ENCODE results near the gene PIK3C2G. TPM values are rescaled to one million over a fixed set of nuclear protein-coding genes. Genes with fewer than 3 reads are reported as not detected.

The PIK3C2G gene
- total RNA-seq, 1 donor from 2014 or later, result 0.69 TPM

DNA sequence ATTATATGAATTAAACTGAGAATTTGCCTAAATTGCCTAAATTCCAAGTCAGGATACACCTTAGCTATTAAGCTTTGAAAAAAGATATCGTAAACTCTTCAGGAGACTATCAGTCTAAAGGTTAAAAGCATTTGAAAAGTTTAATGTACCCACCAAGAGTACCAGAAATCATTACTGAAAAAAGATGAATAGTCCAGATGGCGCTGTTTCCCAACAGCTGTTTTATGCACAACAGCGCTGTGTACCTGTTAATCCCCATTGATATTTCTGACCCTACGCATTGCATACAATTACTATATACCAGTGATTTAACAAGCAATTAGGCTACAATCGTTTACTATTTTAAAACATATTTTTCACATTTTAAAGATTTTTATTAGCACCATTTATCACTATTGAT lies 291.5 kb downstream of the PIK3C2G start:
- TF ChIP-seq, protein P1, sequence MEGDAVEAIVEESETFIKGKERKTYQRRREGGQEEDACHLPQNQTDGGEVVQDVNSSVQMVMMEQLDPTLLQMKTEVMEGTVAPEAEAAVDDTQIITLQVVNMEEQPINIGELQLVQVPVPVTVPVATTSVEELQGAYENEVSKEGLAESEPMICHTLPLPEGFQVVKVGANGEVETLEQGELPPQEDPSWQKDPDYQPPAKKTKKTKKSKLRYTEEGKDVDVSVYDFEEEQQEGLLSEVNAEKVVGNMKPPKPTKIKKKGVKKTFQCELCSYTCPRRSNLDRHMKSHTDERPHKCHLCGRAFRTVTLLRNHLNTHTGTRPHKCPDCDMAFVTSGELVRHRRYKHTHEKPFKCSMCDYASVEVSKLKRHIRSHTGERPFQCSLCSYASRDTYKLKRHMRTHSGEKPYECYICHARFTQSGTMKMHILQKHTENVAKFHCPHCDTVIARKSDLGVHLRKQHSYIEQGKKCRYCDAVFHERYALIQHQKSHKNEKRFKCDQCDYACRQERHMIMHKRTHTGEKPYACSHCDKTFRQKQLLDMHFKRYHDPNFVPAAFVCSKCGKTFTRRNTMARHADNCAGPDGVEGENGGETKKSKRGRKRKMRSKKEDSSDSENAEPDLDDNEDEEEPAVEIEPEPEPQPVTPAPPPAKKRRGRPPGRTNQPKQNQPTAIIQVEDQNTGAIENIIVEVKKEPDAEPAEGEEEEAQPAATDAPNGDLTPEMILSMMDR (IDR thresholded peaks at IDR 0.05), result no peak
- intact Hi-C loops (cut with DNase I), result no loop called here
- ATAC-seq, result no peak
- H3K9me3 ChIP-seq, result no peaks in the 10 kb centered on the region
- H3K27me3 ChIP-seq, result no peaks in the 10 kb centered on the region
- no peaks in the 10 kb centered on the region for H3K4me1 ChIP-seq
- no peak overlapping the region for H3K4me3 ChIP-seq
- no peak for DNase-seq
- H3K36me3 ChIP-seq, result no peaks in the 10 kb centered on the region
- H3K27ac ChIP-seq, result no peak overlapping the region

DNA sequence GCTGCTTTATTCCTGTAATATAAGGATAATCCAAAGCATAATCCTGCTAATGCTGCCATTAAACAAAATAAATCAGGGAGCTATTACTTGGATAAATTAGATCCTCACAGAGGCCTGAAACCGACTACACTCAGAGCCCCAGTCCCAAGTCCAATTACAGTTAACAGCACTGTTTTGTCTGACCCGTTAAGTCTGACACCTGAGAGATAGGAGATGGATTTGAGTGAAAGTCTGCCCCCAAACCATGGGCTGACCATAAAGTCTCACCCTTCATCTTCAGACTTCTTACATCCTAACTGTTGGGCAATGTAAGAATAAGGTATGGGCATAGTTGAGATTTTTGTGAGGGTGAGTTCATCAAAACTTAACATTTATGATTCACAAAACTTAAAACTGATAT lies 294.8 kb downstream of the PIK3C2G start:
- no peak for DNase-seq
- no peak for ATAC-seq
- intact Hi-C loops (cut with DNase I), result no loop called here
- TF ChIP-seq, protein P1 (IDR thresholded peaks at IDR 0.05), result no peak
- no peaks in the 10 kb centered on the region for H3K27me3 ChIP-seq
- no peak overlapping the region for H3K4me3 ChIP-seq
- H3K9me3 ChIP-seq, result no peaks in the 10 kb centered on the region
- no peaks in the 10 kb centered on the region for H3K36me3 ChIP-seq
- H3K27ac ChIP-seq, result no peak overlapping the region
- no peaks in the 10 kb centered on the region for H3K4me1 ChIP-seq

DNA sequence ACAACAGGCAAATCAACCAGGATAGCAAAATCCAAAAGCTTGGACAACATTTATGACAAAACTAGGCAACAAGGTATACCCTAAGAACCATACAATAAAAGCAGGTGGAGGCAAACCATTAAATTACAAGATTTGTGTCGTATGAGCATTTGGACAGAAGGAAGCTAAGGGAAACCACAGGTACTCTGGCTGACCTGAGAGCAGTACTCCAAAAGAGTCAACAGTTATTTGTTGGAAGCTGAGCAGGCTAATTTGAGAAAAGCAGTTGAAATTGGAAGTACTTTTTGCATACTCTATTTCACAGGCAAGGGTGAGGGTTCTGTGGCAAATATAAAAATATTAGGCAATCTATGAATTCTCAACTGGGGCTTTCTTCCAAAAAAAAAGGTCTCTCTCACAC lies 297.9 kb downstream of the PIK3C2G start:
- Histone ChIP-seq H3K4me3 (no peak overlapping the region), H3K4me1 (no peaks in the 10 kb centered on the region), H3K27ac (no peak overlapping the region), H3K36me3 (no peaks in the 10 kb centered on the region), H3K9me3 (no peaks in the 10 kb centered on the region), H3K27me3 (no peaks in the 10 kb centered on the region)
- ATAC-seq (no peak), DNase-seq (no peak)
- TF ChIP-seq, protein P1 (IDR thresholded peaks at IDR 0.05), result no peak
- intact Hi-C loops (cut with DNase I), result no loop called here

DNA sequence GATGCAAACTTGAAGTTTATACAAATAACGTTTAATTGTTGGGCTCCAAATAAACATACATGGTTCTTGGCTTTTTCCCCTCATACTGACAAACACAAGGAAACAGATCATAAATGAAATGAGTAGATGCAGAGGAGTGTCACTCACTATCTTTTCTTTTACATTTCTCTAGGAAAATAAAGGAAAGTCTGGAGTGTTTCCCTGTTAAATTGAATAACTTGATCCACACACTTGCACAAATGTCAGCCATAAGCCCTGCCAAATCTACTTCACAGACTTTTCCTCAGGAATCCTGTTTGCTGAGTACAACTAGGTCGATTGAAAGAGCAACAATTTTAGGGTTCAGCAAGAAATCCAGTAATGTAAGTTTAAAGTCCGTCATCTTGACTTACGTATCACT lies 301.2 kb downstream of the PIK3C2G start:
- TF ChIP-seq, protein P1 (IDR thresholded peaks at IDR 0.05), result no peak
- intact Hi-C loops (cut with DNase I), result no loop called here
- Histone ChIP-seq H3K9me3 (no peaks in the 10 kb centered on the region), H3K36me3 (no peaks in the 10 kb centered on the region), H3K4me1 (no peaks in the 10 kb centered on the region), H3K27me3 (no peaks in the 10 kb centered on the region), H3K4me3 (no peak overlapping the region), H3K27ac (no peak overlapping the region)
- no peak for ATAC-seq
- no peak for DNase-seq

DNA sequence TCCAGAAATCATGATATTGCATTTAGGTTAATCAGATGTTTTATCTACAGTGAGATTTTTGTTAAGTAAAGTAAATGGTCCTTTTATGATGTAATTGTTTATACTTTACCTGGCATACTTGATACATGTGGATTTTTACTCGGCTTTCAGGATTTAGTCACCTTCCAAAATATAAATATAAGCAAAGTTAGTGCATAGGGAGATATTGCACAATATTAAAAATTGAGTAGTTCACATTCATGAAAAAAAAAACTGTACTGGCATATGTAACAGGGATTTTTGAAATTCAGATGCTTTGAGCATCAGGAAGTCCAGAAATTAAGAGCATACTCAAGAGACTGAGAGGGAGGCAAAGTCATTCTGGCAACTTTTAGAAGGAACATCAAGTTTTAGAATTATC lies 303.0 kb downstream of the PIK3C2G start:
- Histone ChIP-seq H3K27ac (no peak overlapping the region), H3K4me1 (no peaks in the 10 kb centered on the region), H3K36me3 (no peaks in the 10 kb centered on the region), H3K9me3 (no peaks in the 10 kb centered on the region), H3K27me3 (no peaks in the 10 kb centered on the region), H3K4me3 (no peak overlapping the region)
- TF ChIP-seq, protein P1 (IDR thresholded peaks at IDR 0.05), result no peak
- intact Hi-C loops (cut with DNase I), result no loop called here
- DNase-seq (no peak), ATAC-seq (no peak)

DNA sequence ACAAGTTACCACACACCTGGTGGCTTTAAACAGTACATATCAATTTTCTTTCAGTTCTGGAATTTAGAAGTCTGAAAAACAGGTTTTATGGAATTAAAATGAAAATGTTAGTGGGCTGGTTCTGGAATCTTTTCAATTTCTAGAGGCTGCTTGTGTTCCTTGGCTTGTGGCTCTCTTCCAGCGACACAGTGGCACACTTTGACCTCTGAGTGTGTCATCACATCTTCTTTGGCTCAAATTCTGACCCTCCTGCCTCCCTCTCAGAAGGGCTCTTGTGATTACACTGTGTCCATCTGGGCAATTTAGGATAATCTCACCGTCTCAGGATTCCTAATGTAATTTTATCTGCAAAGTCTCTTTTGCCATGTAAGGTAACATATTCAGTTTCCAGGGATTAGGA lies 306.5 kb downstream of the PIK3C2G start:
- Histone ChIP-seq H3K27me3 (no peaks in the 10 kb centered on the region), H3K4me1 (no peaks in the 10 kb centered on the region), H3K4me3 (no peak overlapping the region), H3K27ac (no peak overlapping the region), H3K9me3 (no peaks in the 10 kb centered on the region), H3K36me3 (no peaks in the 10 kb centered on the region)
- TF ChIP-seq, protein P1 (IDR thresholded peaks at IDR 0.05), result no peak
- DNase-seq (no peak), ATAC-seq (no peak)
- intact Hi-C loops (cut with DNase I), result no loop called here

All from upper lobe of right lung (tissue), 1 donor.